ENCODE data around the gene ST6GALNAC3. TPM values are rescaled to one million over a fixed set of nuclear protein-coding genes. Genes with fewer than 3 reads are reported as not detected.

ST6GALNAC3 gene
- total RNA-seq, 1 donor from 2014 or later, result 46.8 TPM

GRCh38 chr1:76164165-76164564 is 89.6 kb downstream of the ST6GALNAC3 start:
- no peak overlapping the region for H3K27ac Mint-ChIP-seq (ENCODE audit: unreplicated experiment)
- H3K36me3 Mint-ChIP-seq (ENCODE audit: low read depth, unreplicated experiment), result no peaks in the 10 kb centered on the region
- no peaks in the 10 kb centered on the region for H3K4me1 Mint-ChIP-seq (ENCODE audit: unreplicated experiment)
- H3K27me3 Mint-ChIP-seq (ENCODE audit: unreplicated experiment), result no peaks in the 10 kb centered on the region
- no peak overlapping the region for H3K4me3 Mint-ChIP-seq (ENCODE audit: unreplicated experiment)
- no peaks in the 10 kb centered on the region for H3K9me3 Mint-ChIP-seq (ENCODE audit: unreplicated experiment)
- DNase-seq (ENCODE audit: low spot score), result no peak
- TF ChIP-seq, protein P1, sequence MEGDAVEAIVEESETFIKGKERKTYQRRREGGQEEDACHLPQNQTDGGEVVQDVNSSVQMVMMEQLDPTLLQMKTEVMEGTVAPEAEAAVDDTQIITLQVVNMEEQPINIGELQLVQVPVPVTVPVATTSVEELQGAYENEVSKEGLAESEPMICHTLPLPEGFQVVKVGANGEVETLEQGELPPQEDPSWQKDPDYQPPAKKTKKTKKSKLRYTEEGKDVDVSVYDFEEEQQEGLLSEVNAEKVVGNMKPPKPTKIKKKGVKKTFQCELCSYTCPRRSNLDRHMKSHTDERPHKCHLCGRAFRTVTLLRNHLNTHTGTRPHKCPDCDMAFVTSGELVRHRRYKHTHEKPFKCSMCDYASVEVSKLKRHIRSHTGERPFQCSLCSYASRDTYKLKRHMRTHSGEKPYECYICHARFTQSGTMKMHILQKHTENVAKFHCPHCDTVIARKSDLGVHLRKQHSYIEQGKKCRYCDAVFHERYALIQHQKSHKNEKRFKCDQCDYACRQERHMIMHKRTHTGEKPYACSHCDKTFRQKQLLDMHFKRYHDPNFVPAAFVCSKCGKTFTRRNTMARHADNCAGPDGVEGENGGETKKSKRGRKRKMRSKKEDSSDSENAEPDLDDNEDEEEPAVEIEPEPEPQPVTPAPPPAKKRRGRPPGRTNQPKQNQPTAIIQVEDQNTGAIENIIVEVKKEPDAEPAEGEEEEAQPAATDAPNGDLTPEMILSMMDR (IDR thresholded peaks at IDR 0.05; ENCODE audit: unreplicated experiment), result no peak

GRCh38 chr1:76170084-76170483 is 95.5 kb downstream of the ST6GALNAC3 start:
- no peaks in the 10 kb centered on the region for H3K9me3 Mint-ChIP-seq (ENCODE audit: unreplicated experiment)
- no peaks in the 10 kb centered on the region for H3K27me3 Mint-ChIP-seq (ENCODE audit: unreplicated experiment)
- H3K27ac Mint-ChIP-seq (ENCODE audit: unreplicated experiment), result no peak overlapping the region
- peaks cover 4% of the 10 kb centered on the region for H3K36me3 Mint-ChIP-seq (ENCODE audit: low read depth, unreplicated experiment)
- H3K4me3 Mint-ChIP-seq (ENCODE audit: unreplicated experiment), result no peak overlapping the region
- TF ChIP-seq, protein P1 (IDR thresholded peaks at IDR 0.05; ENCODE audit: unreplicated experiment), result no peak
- H3K4me1 Mint-ChIP-seq (ENCODE audit: unreplicated experiment), result peaks cover 5% of the 10 kb centered on the region
- DNase-seq (ENCODE audit: low spot score), result no peak

GRCh38 chr1:76170513-76170912 is 96.0 kb downstream of the ST6GALNAC3 start:
- no peaks in the 10 kb centered on the region for H3K27me3 Mint-ChIP-seq (ENCODE audit: unreplicated experiment)
- H3K4me3 Mint-ChIP-seq (ENCODE audit: unreplicated experiment), result no peak overlapping the region
- peaks cover 5% of the 10 kb centered on the region for H3K4me1 Mint-ChIP-seq (ENCODE audit: unreplicated experiment)
- no peak overlapping the region for H3K27ac Mint-ChIP-seq (ENCODE audit: unreplicated experiment)
- H3K36me3 Mint-ChIP-seq (ENCODE audit: low read depth, unreplicated experiment), result peaks cover 4% of the 10 kb centered on the region
- no peak for DNase-seq (ENCODE audit: low spot score)
- TF ChIP-seq, protein P1 (IDR thresholded peaks at IDR 0.05; ENCODE audit: unreplicated experiment), result no peak
- H3K9me3 Mint-ChIP-seq (ENCODE audit: unreplicated experiment), result no peaks in the 10 kb centered on the region

DNA sequence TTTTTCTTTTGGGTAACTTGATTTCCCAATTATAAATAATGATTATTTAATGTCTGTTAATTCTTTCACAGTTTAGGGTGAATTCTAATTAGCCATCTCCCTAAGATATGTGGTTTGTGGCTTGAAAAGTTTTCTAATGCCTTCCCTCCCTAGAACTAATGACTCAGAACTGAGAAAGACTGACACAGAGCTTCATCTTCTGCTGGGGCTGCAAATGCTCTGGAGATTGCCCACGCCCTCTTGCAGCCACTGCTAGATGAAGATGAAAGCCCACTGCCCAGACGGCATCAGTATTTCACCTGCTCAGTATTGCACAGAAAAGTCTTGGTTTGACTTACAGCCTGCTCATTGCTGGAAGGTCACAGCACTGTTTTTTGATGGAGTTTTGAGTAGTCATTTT is 101.5 kb downstream of the ST6GALNAC3 start:
- DNase-seq (ENCODE audit: low spot score), result no peak
- peaks cover 3% of the 10 kb centered on the region for H3K4me1 Mint-ChIP-seq (ENCODE audit: unreplicated experiment)
- TF ChIP-seq, protein P1 (IDR thresholded peaks at IDR 0.05; ENCODE audit: unreplicated experiment), result no peak
- peaks cover 10% of the 10 kb centered on the region for H3K36me3 Mint-ChIP-seq (ENCODE audit: low read depth, unreplicated experiment)
- no peaks in the 10 kb centered on the region for H3K9me3 Mint-ChIP-seq (ENCODE audit: unreplicated experiment)
- H3K27me3 Mint-ChIP-seq (ENCODE audit: unreplicated experiment), result no peaks in the 10 kb centered on the region
- no peak overlapping the region for H3K27ac Mint-ChIP-seq (ENCODE audit: unreplicated experiment)
- no peak overlapping the region for H3K4me3 Mint-ChIP-seq (ENCODE audit: unreplicated experiment)

GRCh38 chr1:76177615-76178014 is 103.1 kb downstream of the ST6GALNAC3 start:
- TF ChIP-seq, protein P1 (IDR thresholded peaks at IDR 0.05; ENCODE audit: unreplicated experiment), result no peak
- peaks cover 6% of the 10 kb centered on the region for H3K36me3 Mint-ChIP-seq (ENCODE audit: low read depth, unreplicated experiment)
- no peaks in the 10 kb centered on the region for H3K9me3 Mint-ChIP-seq (ENCODE audit: unreplicated experiment)
- no peaks in the 10 kb centered on the region for H3K27me3 Mint-ChIP-seq (ENCODE audit: unreplicated experiment)
- H3K4me3 Mint-ChIP-seq (ENCODE audit: unreplicated experiment), result no peak overlapping the region
- DNase-seq (ENCODE audit: low spot score), result no peak
- no peak overlapping the region for H3K27ac Mint-ChIP-seq (ENCODE audit: unreplicated experiment)
- peaks cover 3% of the 10 kb centered on the region for H3K4me1 Mint-ChIP-seq (ENCODE audit: unreplicated experiment)
